ENCODE measurements around the gene SCARB2. TPM values are rescaled to one million over a fixed set of nuclear protein-coding genes. Genes with fewer than 3 reads are reported as not detected.

SCARB2 gene
- total and polyA plus RNA-seq, 2 of the 4 experiments (the other 2 are of a cell fraction) = 69.2 to 102 TPM

DNA sequence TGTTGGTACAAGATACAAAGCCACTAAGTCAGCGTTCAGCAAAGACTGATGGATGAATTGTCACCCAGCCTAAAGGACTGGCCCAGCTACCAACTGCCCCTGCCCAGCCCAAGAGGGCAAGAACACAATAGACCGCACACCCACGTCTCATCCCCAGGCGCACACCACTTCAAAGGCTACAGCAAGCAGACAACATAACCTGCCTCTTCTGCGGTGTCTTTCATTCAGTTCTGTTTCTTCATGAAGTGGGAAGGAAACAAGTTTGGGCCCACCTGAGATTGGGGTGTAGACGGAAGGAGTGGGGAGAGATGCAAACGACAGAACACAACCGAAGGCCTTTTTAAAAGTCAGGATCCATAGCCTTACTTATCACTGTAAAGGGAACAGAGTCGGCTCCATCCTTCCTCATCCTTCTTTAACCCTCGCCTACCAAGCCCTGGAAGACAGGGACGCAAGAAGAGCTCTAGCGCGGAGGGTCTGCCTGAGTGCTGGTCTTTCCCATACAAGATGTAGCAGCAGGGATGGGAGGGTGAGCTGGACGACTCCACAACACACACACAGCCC, 691 bp downstream of the SCARB2 start:
- ChIA-PET POLR2A (ENCODE audit: unreplicated experiment) (no interaction called here), CTCF (interaction anchor here (0.9 kb wide), 1 partner anchor 33 kb away, joined by 3 read pairs; no protein-coding TSS in a partner anchor)
- in situ Hi-C loops (cut with MboI; ENCODE audit: low sequenced_read_pairs) = no loop called here
- H2AK5ac ChIP-seq (ENCODE audit: low read depth, low read length) = peak overlapping the region; percentile 92
- H3K4ac ChIP-seq (ENCODE audit: low read depth, low read length) = peak overlapping the region; percentile 75
- ATAC-seq (ENCODE audit: low read depth) = peak; percentile 36
- H4K5ac ChIP-seq (ENCODE audit: low read depth, low read length) = peak overlapping the region; percentile 30
- peaks cover 13% of the 10 kb centered on the region; the same call in 1 of the 2 replicates for H4K20me1 ChIP-seq (ENCODE audit: insufficient read depth, low read length)
- H4K8ac ChIP-seq (ENCODE audit: low read depth in 2 of 2, low read length in 2 of 2) = peak overlapping the region; percentile 7 to 89; a peak in 3 of 4 replicates
- peak overlapping the region; percentile 90 for H3K9ac ChIP-seq (ENCODE audit: low read depth, low read length)
- 0 out of 3 replicates have a peak overlapping the region, but pooled peaks have one; percentile 4 for H2BK15ac ChIP-seq (ENCODE audit: low read depth, low read length)
- peak; percentile 61 for DNase-seq
- H2AK9ac ChIP-seq (replicated peaks; ENCODE audit: low read depth, low read length, poor library complexity) = peak overlapping the region; percentile 94
- no peaks in the 10 kb centered on the region for H3K9me3 ChIP-seq (ENCODE audit: control insufficient read depth, insufficient read depth, low read length)
- H2BK120ac ChIP-seq (ENCODE audit: low read depth, low read length) = peak overlapping the region; percentile 65
- BruUV-seq (replicated peaks) = no TSS peak
- peak overlapping the region; percentile 89 for H3K27ac ChIP-seq (ENCODE audit: insufficient read depth, low read length)
- peaks cover 1% of the 10 kb centered on the region; the same call in 1 of the 2 replicates for H3K36me3 ChIP-seq (ENCODE audit: control insufficient read depth, insufficient read depth, low read length)
- H2BK5ac ChIP-seq (ENCODE audit: low read depth, low read length, poor library complexity, severe bottlenecking) = peak overlapping the region; percentile 87
- TF ChIP-seq POLR2A (IDR thresholded peaks at IDR 0.05; ENCODE audit: low read depth, low read length) = no peak
- TF ChIP-seq MXI1 (IDR thresholded peaks at IDR 0.05; ENCODE audit: borderline replicate concordance, low read depth, low read length) = no peak
- TF ChIP-seq, protein P1, sequence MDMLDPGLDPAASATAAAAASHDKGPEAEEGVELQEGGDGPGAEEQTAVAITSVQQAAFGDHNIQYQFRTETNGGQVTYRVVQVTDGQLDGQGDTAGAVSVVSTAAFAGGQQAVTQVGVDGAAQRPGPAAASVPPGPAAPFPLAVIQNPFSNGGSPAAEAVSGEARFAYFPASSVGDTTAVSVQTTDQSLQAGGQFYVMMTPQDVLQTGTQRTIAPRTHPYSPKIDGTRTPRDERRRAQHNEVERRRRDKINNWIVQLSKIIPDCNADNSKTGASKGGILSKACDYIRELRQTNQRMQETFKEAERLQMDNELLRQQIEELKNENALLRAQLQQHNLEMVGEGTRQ (IDR thresholded peaks at IDR 0.05; ENCODE audit: low read depth, low read length) = no peak
- no peak for TF ChIP-seq RFX5 (IDR thresholded peaks at IDR 0.05; ENCODE audit: low read depth, low read length)
- TF ChIP-seq CHD1 (IDR thresholded peaks at IDR 0.05; ENCODE audit: low read depth, low read length) = no peak
- no peak for TF ChIP-seq RAD21 (IDR thresholded peaks at IDR 0.05; ENCODE audit: low read length)
- no peak for TF ChIP-seq MAFK (IDR thresholded peaks at IDR 0.05; ENCODE audit: low read depth, low read length)
- H3K27me3 ChIP-seq (ENCODE audit: control insufficient read depth, insufficient read depth, low read length) = no peaks in the 10 kb centered on the region
- peak overlapping the region; percentile 38; the same call in 1 of the 2 replicates for H2BK20ac ChIP-seq (ENCODE audit: low read depth, low read length)
- H3K14ac ChIP-seq (replicated peaks; ENCODE audit: low read depth, low read length) = peak overlapping the region; percentile 92
- peaks cover 11% of the 10 kb centered on the region for H3K4me1 ChIP-seq (ENCODE audit: control insufficient read depth, insufficient read depth, low read length)
- peak overlapping the region; percentile 90 for H4K91ac ChIP-seq (ENCODE audit: insufficient read depth, low read depth, low read length)
- H3K4me2 ChIP-seq (ENCODE audit: low read depth, low read length) = peak overlapping the region; percentile 74
- dilution Hi-C loops (cut with HindIII; ENCODE audit: low sequenced_read_pairs, unreplicated experiment) = no loop called here
- peaks cover 15 to 50% of the 10 kb centered on the region in 2 experiments for H3K79me1 ChIP-seq (ENCODE audit: low read depth in 1 of 2, low read length in 2 of 2)
- H3K9me1 ChIP-seq (ENCODE audit: insufficient read depth, low read length) = peaks cover 15% of the 10 kb centered on the region
- intact Hi-C loops (cut with micrococcal nuclease) = loop anchor here (2.0 kb wide), 3 partner anchors 14 to 94 kb away; partner anchors contain the start of gene STBD1
- peak overlapping the region; percentile 87 for H3K4me3 ChIP-seq (ENCODE audit: insufficient read depth, low read depth, low read length)
- H3K23ac ChIP-seq (ENCODE audit: low read depth, low read length) = peak overlapping the region; percentile 98
- peak overlapping the region; percentile 96 for H2AFZ ChIP-seq (replicated peaks; ENCODE audit: low read length, poor library complexity)
- WGBS, 2 experiments (ENCODE audit: extremely low coverage in 2 of 2, insufficient read length in 1 of 2) = no CpG with 5 or more reads among the region's 14 CpGs
- H3K56ac ChIP-seq (ENCODE audit: extremely low read depth, insufficient read depth, low read length) = peak overlapping the region; percentile 85
- peak overlapping the region; percentile 45 for H3K18ac ChIP-seq (ENCODE audit: low read depth, low read length)
